ENCODE data around the gene TRIM44. TPM values are rescaled to one million over a fixed set of nuclear protein-coding genes. Genes with fewer than 3 reads are reported as not detected.

The TRIM44 gene
- total RNA-seq, 1 donor = 16.8 TPM

- no peak for TF ChIP-seq CTCF (IDR thresholded peaks at IDR 0.05; ENCODE audit: insufficient read depth, low read depth, low read length)
- DNase-seq (ENCODE audit: low read depth) = no peak
- no peak overlapping the region for H3K4me3 ChIP-seq (ENCODE audit: low read depth, low read length)
Measured at GRCh38 chr11:35861191-35861590, 198.6 kb downstream of the TRIM44 start.

- DNase-seq (ENCODE audit: low read depth) = no peak
- no peak for TF ChIP-seq CTCF (IDR thresholded peaks at IDR 0.05; ENCODE audit: insufficient read depth, low read depth, low read length)
- H3K4me3 ChIP-seq (ENCODE audit: low read depth, low read length) = no peak overlapping the region
Measured at GRCh38 chr11:35862666-35863065, 200.1 kb downstream of the TRIM44 start.

GRCh38 chr11:35864131-35864530, 201.6 kb downstream of the TRIM44 start:
- no peak for TF ChIP-seq CTCF (IDR thresholded peaks at IDR 0.05; ENCODE audit: insufficient read depth, low read depth, low read length)
- H3K4me3 ChIP-seq (ENCODE audit: low read depth, low read length) = no peak overlapping the region
- no peak for DNase-seq (ENCODE audit: low read depth)

- no peak overlapping the region for H3K4me3 ChIP-seq (ENCODE audit: low read depth, low read length)
- TF ChIP-seq CTCF (IDR thresholded peaks at IDR 0.05; ENCODE audit: insufficient read depth, low read depth, low read length) = no peak
- no peak for DNase-seq (ENCODE audit: low read depth)
Measured at GRCh38 chr11:35866601-35867000, 204.0 kb downstream of the TRIM44 start.

Other genes starting within 250 kb of the TRIM44 start
- gene SLC1A2, start 243.2 kb upstream of the TRIM44 start, total RNA-seq = 18.7 and 23.7 TPM in 2 replicates
- gene PAMR1, start 137.2 kb upstream of the TRIM44 start, total RNA-seq = 416 and 493 TPM in 2 replicates
- gene FJX1, start 44.3 kb upstream of the TRIM44 start, total RNA-seq = 89.8 and 205 TPM in 2 replicates